Common myeloid progenitor, CD34-positive (primary cell): ENCODE measurements around the gene WWC2.

ENCODE experiments used
- CTCF ChIA-PET: fragments of 350-600 bp; sonication (Branson Sonifier 250); formaldehyde crosslinking; loops from one replicate; lab custom pipeline; 2021; ENCODE audit warnings: antibody characterized with exemption; lab: Charles Lee
- POLR2A ChIA-PET: fragments of 350-600 bp; sonication (Branson Sonifier 250); formaldehyde crosslinking; loops from one replicate; lab custom pipeline; 2021; ENCODE audit warnings: antibody characterized with exemption; lab: Charles Lee
- DNase-seq, 3 donors: peaks; one replicate each; pipeline versions ENCODE4 v3.0.0 to v3.0.0-alpha.2; 2013
- H3K27ac ChIP-seq, 2 experiments: 1 replicate in 1 of 2; 2 replicates in 1 of 2; pipeline ENCODE4 v1.7.0; 2013; ENCODE audit warnings: inconsistent platforms in 2 of 2, low read length in 2 of 2, mild to moderate bottlenecking in 2 of 2, low read depth in 1 of 2, moderate library complexity in 1 of 2; ENCODE audit not compliant: severe bottlenecking in 2 of 2, insufficient read depth in 1 of 2, poor library complexity in 1 of 2
- H3K27me3 ChIP-seq, 5 experiments: replicated peaks in 2 of 5; 1 replicate in 3 of 5; 2 replicates in 2 of 5; pipeline versions ENCODE4 v1.6.1 to v1.7.0; 2013; ENCODE audit warnings: low read length in 4 of 5, mild to moderate bottlenecking in 2 of 5, moderate library complexity in 2 of 5, inconsistent platforms in 1 of 5; ENCODE audit not compliant: insufficient read depth in 5 of 5, control insufficient read depth in 4 of 5
- H3K36me3 ChIP-seq, 4 experiments: 1 replicate in 2 of 4; 2 replicates in 2 of 4; pipeline versions ENCODE4 v1.6.1 to v1.7.0; 2013; ENCODE audit warnings: low read length in 3 of 4, control low read depth in 1 of 4, mild to moderate bottlenecking in 1 of 4; ENCODE audit not compliant: control insufficient read depth in 4 of 4, insufficient read depth in 4 of 4
- H3K4me1 ChIP-seq, 4 experiments: 1 replicate in 3 of 4; 2 replicates in 1 of 4; pipeline versions ENCODE4 v1.6.1 to v1.7.1; 2013; ENCODE audit warnings: low read length in 3 of 4, mild to moderate bottlenecking in 3 of 4, control low read depth in 1 of 4, inconsistent platforms in 1 of 4, moderate library complexity in 1 of 4; ENCODE audit not compliant: control insufficient read depth in 4 of 4, insufficient read depth in 4 of 4; ENCODE audit errors: control extremely low read depth in 1 of 4
- H3K4me3 ChIP-seq, 7 experiments: 1 replicate in 4 of 7; 2 replicates in 3 of 7; pipeline versions ENCODE4 v1.5.1 to v1.7.0; 2013; ENCODE audit warnings: mild to moderate bottlenecking in 7 of 7, low read length in 6 of 7, moderate library complexity in 6 of 7, inconsistent platforms in 2 of 7, low read depth in 2 of 7, control low read depth in 1 of 7; ENCODE audit not compliant: insufficient read depth in 4 of 7, control insufficient read depth in 1 of 7; ENCODE audit errors: extremely low read depth in 1 of 7
- H3K9me3 ChIP-seq, 5 experiments: 1 replicate in 4 of 5; 2 replicates in 1 of 5; pipeline versions ENCODE4 v1.6.1 to v1.7.1; 2013; ENCODE audit warnings: low read length in 4 of 5, mild to moderate bottlenecking in 2 of 5, inconsistent platforms in 1 of 5, low read depth in 1 of 5, moderate library complexity in 1 of 5; ENCODE audit not compliant: control insufficient read depth in 4 of 5, insufficient read depth in 2 of 5; ENCODE audit errors: control extremely low read depth in 1 of 5
- whole genome bisulfite sequencing: methylation state at CpG from one replicate; pipeline ENCODE4 v1.1.5; 2013; ENCODE audit not compliant: insufficient coverage; 5-methylcytosine and 5-hydroxymethylcytosine counted together

WWC2 gene

GRCh38 chr4:183356931-183357675 is 258.0 kb downstream of the WWC2 start:
- CTCF ChIA-PET, result no interaction called here
- 94% methylated on average over 14 of the region's 20 CpGs for WGBS
- no peaks in the 10 kb centered on the region for H3K36me3 ChIP-seq
- peaks cover 0 to 3% (median 0%) of the 10 kb centered on the region in 5 experiments for H3K9me3 ChIP-seq
- H3K4me3 ChIP-seq, result no peak overlapping the region
- H3K27ac ChIP-seq, result no peak overlapping the region
- POLR2A ChIA-PET, result no interaction called here
- H3K27me3 ChIP-seq, result no peaks in the 10 kb centered on the region
- H3K4me1 ChIP-seq, result no peaks in the 10 kb centered on the region
- no peak for DNase-seq

GRCh38 chr4:183358215-183358755 is 259.2 kb downstream of the WWC2 start:
- Histone ChIP-seq H3K9me3 (peaks cover 0 to 3% (median 0%) of the 10 kb centered on the region in 5 experiments), H3K27me3 (no peaks in the 10 kb centered on the region), H3K4me3 (no peak overlapping the region), H3K36me3 (no peaks in the 10 kb centered on the region), H3K4me1 (no peaks in the 10 kb centered on the region), H3K27ac (no peak overlapping the region)
- POLR2A ChIA-PET, result no interaction called here
- WGBS, result 93% methylated on average over 9 of the region's 13 CpGs
- CTCF ChIA-PET, result no interaction called here
- DNase-seq, result no peak

- Histone ChIP-seq H3K27ac (no peak overlapping the region), H3K27me3 (no peaks in the 10 kb centered on the region), H3K4me3 (no peak overlapping the region), H3K4me1 (peaks cover 0 to 10% (median 2%) of the 10 kb centered on the region in 4 experiments), H3K36me3 (no peaks in the 10 kb centered on the region), H3K9me3 (peaks cover 0 to 3% (median 0%) of the 10 kb centered on the region in 5 experiments)
- no peak for DNase-seq
- WGBS, result 86% methylated on average over 9 of the region's 11 CpGs
- CTCF ChIA-PET, result no interaction called here
- POLR2A ChIA-PET, result no interaction called here
Observed at GRCh38 chr4:183360161-183360919, 261.3 kb downstream of the WWC2 start.

GRCh38 chr4:183362036-183362435 is 263.0 kb downstream of the WWC2 start:
- Histone ChIP-seq H3K27me3 (no peaks in the 10 kb centered on the region), H3K36me3 (no peaks in the 10 kb centered on the region), H3K4me3 (no peak overlapping the region), H3K4me1 (peaks cover 0 to 10% (median 2%) of the 10 kb centered on the region in 4 experiments), H3K27ac (no peak overlapping the region), H3K9me3 (peaks cover 0 to 3% (median 0%) of the 10 kb centered on the region in 5 experiments)
- ChIA-PET POLR2A (no interaction called here), CTCF (no interaction called here)
- no peak for DNase-seq
- 100% methylated on average over 3 of the region's 4 CpGs for WGBS

- WGBS, result 86% methylated on average over 11 of the region's 15 CpGs
- peaks cover 0 to 3% (median 0%) of the 10 kb centered on the region in 5 experiments for H3K9me3 ChIP-seq
Observed at GRCh38 chr4:183362916-183363542, 264.0 kb downstream of the WWC2 start.

GRCh38 chr4:183364025-183364424 is 265.0 kb downstream of the WWC2 start:
- Histone ChIP-seq H3K27me3 (no peaks in the 10 kb centered on the region), H3K27ac (no peak overlapping the region), H3K4me1 (peaks cover 0 to 10% (median 2%) of the 10 kb centered on the region in 4 experiments), H3K36me3 (no peaks in the 10 kb centered on the region), H3K9me3 (peaks cover 0 to 3% (median 0%) of the 10 kb centered on the region in 5 experiments), H3K4me3 (no peak overlapping the region)
- ChIA-PET CTCF (no interaction called here), POLR2A (no interaction called here)
- no peak for DNase-seq
- 83% methylated on average over 10 of the region's 10 CpGs for WGBS

More at GRCh38 chr4:183362916-183363542, 264.0 kb downstream of the WWC2 start:
- Histone ChIP-seq H3K27ac (no peak overlapping the region), H3K36me3 (no peaks in the 10 kb centered on the region), H3K4me3 (no peak overlapping the region), H3K4me1 (peaks cover 0 to 10% (median 2%) of the 10 kb centered on the region in 4 experiments), H3K27me3 (no peaks in the 10 kb centered on the region)
- ChIA-PET POLR2A (no interaction called here), CTCF (no interaction called here)
- DNase-seq, result no peak
